Fibroblast of upper back skin (primary cell): ENCODE data around the gene PSMB11.

Experiments used
- DNase-seq: peaks from one replicate; pipeline ENCODE4 v3.0.0-alpha.2; 2013

The PSMB11 gene

DNA sequence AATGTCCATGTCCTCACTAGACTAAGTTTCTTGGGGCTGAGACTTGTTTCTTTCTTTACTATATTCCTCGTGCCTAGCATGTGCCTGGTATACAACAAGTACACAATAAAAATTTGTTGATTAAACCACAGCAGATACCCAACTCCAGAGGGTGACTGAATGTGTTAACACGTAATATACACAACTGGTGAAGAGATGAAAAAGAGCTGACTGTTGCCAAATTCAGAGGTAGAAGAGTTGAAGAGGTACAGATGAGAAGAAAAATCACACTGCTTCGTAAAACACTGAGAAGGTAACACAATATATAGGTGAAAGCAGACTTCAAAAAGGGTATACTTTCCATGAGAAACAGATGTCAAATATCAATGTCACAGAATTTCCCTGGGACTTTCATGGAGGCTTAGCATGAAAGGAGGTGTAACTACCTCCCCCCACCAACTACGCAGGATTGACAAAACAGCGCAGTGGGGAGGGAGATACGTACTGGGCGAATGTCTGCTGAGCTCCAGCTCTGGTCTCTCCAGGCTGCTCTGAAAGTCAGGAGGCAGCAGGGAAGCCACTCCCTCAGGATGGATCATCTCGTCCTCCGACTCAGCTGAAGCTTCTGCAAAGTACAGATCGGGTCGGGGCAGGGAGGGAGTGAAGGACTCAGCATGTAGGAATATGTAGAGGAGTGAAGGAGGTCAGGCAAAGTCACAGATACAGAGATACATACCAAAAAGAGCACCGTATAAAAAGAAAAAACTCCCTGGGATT is 47.7 kb downstream of the PSMB11 start:
- DNase-seq = no peak

- DNase-seq = no peak
Observed at GRCh38 chr14:23090254-23090636, 48.2 kb downstream of the PSMB11 start.

GRCh38 chr14:23091294-23092225 is 49.5 kb downstream of the PSMB11 start:
- no peak for DNase-seq

GRCh38 chr14:23093104-23093503 is 51.1 kb downstream of the PSMB11 start:
- DNase-seq = no peak

- DNase-seq = no peak
Observed at GRCh38 chr14:23093526-23093925, 51.5 kb downstream of the PSMB11 start.
